K562 (cell line): Measurements from ENCODE around the gene POMGNT1. TPM values are rescaled to one million over a fixed set of nuclear protein-coding genes. Genes with fewer than 3 reads are reported as not detected.

Experiments used
- HOXB6 ChIP-seq: fragments of 250-450 bp; sonication (Bioruptor Pico); IDR thresholded peaks from 2 replicates; pipeline ENCODE4 v1.5.1; 2022; ENCODE audit warnings: mild to moderate bottlenecking, borderline replicate concordance
- MAZ ChIP-seq, 2 experiments: fragments of 450-650 bp in 1 of 2; sonication (generic) in 1 of 2; formaldehyde crosslinking; IDR thresholded peaks in 1 of 2; conservative IDR thresholded peaks in 1 of 2; 2 replicates each; pipeline versions ENCODE4 v1.4.0 to v1.5.0; 2020; ENCODE audit warnings: mild to moderate bottlenecking in 1 of 2, missing genetic modification reagents in 1 of 2
- polyA plus RNA-seq, 8 experiments: library from polyadenylated mRNA; depleted of rRNA in 4 of 8; stranded (reverse) in 5 of 8; unstranded in 3 of 8; fragments of >200 nt; fragmentation: Nextera tagmentation in 2 of 8; fragmentation: Illumina TruSeq in 1 of 8; extraction: Ambion mirVana in 2 of 8; extraction: Trizol in 1 of 8; gene quantifications; 2 replicates each; pipeline versions ENCODE4 v1.2.1 to v1.2.3, GENCODE V29; 2011 to 2014; ENCODE audit warnings: inconsistent platforms in 1 of 8, missing spikeins in 1 of 8
- total RNA-seq, 7 experiments: library from RNA; depleted of rRNA in 6 of 7; stranded (reverse); fragments of >200 nt in 6 of 7; fragmentation: Illumina TruSeq in 2 of 7; extraction: Trizol in 2 of 7; gene quantifications; 2 replicates each; pipeline versions ENCODE4 v1.2.1 to v1.2.3, GENCODE V29; 2011 to 2021; ENCODE audit warnings: low replicate concordance in 1 of 7
- TF ChIP-seq, protein P1 (sequence below): fragments of 450-650 bp; IDR thresholded peaks from 2 replicates; pipeline ENCODE4 v1.6.1; 2016
- TF ChIP-seq, protein P2 (sequence below): IDR thresholded peaks from 2 replicates; pipeline ENCODE4 v1.6.1; 2011; ENCODE audit warnings: borderline replicate concordance, low read depth, mild to moderate bottlenecking, moderate library complexity, low read length; ENCODE audit not compliant: insufficient read depth, poor library complexity, severe bottlenecking
- TF ChIP-seq, protein P3 (sequence below): sonication (generic); formaldehyde crosslinking; IDR thresholded peaks from 2 replicates; pipeline ENCODE4 v1.9.0; 2022; ENCODE audit warnings: mild to moderate bottlenecking, missing genetic modification reagents

The POMGNT1 gene
- total and polyA plus RNA-seq, 9 of the 15 experiments (the other 6 are each of a cell fraction or from before 2014, with no cell fraction given): 14.1 to 58.9 (median 37.8) TPM

DNA sequence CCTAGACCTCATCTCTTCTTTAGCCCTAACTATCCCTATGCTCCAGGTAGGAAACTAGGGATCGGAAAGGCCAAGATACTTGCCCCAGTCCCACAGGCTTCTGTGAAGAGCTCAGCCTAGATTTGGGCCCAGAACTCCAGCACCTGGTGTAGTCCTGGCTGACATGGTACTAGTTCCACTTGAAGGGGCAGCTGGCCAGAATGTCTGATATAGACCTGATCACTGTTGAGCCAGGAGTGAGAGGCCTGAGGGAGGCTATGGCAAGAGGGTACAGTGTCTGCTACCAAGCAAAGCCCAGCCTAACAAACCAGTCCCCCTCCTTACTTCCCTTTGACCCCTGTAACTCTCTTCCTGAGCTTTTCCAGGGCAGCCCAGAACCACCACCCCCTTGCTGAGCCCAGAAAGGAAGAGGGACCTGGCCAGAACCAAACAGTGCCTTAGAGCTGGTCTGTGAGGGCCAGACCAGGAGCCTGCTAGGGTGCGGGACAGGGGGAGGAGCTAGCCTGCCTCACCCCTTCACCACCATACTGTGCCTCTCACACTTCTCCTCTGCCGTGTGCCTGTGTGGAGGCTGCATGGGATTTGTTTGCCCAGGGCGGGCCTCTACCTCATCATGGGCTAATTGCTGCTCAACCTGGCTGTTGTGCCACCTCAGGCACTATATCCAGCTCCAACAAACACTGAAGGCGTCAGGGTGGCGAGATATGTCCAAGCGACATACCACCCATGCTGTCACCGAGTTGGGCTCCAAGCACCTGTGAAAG, 10.9 kb downstream of the POMGNT1 start (continued):
- TF ChIP-seq, protein P1, sequence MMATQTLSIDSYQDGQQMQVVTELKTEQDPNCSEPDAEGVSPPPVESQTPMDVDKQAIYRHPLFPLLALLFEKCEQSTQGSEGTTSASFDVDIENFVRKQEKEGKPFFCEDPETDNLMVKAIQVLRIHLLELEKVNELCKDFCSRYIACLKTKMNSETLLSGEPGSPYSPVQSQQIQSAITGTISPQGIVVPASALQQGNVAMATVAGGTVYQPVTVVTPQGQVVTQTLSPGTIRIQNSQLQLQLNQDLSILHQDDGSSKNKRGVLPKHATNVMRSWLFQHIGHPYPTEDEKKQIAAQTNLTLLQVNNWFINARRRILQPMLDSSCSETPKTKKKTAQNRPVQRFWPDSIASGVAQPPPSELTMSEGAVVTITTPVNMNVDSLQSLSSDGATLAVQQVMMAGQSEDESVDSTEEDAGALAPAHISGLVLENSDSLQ: no peak
- TF ChIP-seq, protein P2, sequence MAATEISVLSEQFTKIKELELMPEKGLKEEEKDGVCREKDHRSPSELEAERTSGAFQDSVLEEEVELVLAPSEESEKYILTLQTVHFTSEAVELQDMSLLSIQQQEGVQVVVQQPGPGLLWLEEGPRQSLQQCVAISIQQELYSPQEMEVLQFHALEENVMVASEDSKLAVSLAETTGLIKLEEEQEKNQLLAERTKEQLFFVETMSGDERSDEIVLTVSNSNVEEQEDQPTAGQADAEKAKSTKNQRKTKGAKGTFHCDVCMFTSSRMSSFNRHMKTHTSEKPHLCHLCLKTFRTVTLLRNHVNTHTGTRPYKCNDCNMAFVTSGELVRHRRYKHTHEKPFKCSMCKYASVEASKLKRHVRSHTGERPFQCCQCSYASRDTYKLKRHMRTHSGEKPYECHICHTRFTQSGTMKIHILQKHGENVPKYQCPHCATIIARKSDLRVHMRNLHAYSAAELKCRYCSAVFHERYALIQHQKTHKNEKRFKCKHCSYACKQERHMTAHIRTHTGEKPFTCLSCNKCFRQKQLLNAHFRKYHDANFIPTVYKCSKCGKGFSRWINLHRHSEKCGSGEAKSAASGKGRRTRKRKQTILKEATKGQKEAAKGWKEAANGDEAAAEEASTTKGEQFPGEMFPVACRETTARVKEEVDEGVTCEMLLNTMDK: no peak
- TF ChIP-seq MAZ (CRISPR knock-in tag; conservative IDR thresholded peaks at IDR 0.05 in 1 of 2, IDR thresholded peaks at IDR 0.05 in 1 of 2) (no peak), HOXB6 (CRISPR knock-in tag) (no peak)
- TF ChIP-seq, protein P3, sequence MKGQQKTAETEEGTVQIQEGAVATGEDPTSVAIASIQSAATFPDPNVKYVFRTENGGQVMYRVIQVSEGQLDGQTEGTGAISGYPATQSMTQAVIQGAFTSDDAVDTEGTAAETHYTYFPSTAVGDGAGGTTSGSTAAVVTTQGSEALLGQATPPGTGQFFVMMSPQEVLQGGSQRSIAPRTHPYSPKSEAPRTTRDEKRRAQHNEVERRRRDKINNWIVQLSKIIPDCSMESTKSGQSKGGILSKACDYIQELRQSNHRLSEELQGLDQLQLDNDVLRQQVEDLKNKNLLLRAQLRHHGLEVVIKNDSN (CRISPR knock-in tag): no peak
- TF ChIP-seq, all 486 proteins: peak for 0
